Peyer's patch (tissue), 4 donors: Measurements from ENCODE around the gene RALGPS2.

Experiments used
- POLR2A ChIP-seq, 2 donors: fragments of 450-650 bp; IDR thresholded peaks; one replicate each; pipeline ENCODE4 v1.5.1; 2017; ENCODE audit warnings: antibody characterized with exemption in 2 of 2, mild to moderate bottlenecking in 2 of 2, moderate library complexity in 2 of 2
- TF ChIP-seq, protein P1 (sequence below), 6 experiments: fragments of 450-650 bp in 4 of 6; fragments of 200-600 bp in 2 of 6; sonication (generic) in 1 of 6; IDR thresholded peaks; one replicate each; pipeline ENCODE4 v1.5.1; 2017 to 2019; ENCODE audit warnings: antibody characterized with exemption in 6 of 6, mild to moderate bottlenecking in 3 of 6, moderate library complexity in 1 of 6

DNA sequence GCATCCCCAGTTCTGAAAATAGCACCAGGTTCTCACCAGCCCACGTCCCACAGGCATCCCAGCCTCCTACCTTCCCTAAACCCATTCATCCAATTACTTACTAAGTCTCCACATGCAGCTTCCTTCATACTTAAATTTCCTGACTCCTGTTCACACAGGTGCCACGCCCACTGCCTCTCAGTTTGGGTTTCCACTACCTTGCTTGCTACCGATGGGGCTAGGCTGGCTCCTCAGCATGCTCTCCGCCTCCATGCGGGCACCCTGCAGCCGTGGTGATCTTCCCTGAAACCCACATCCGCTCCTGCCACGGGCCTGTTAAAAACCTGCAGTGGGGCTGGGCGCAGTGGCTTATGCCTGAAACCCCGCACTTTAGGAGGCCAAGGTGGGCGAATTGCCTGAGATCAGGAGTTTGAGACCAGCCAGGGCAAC, 216.2 kb downstream of the RALGPS2 start:
- TF ChIP-seq, protein P1, sequence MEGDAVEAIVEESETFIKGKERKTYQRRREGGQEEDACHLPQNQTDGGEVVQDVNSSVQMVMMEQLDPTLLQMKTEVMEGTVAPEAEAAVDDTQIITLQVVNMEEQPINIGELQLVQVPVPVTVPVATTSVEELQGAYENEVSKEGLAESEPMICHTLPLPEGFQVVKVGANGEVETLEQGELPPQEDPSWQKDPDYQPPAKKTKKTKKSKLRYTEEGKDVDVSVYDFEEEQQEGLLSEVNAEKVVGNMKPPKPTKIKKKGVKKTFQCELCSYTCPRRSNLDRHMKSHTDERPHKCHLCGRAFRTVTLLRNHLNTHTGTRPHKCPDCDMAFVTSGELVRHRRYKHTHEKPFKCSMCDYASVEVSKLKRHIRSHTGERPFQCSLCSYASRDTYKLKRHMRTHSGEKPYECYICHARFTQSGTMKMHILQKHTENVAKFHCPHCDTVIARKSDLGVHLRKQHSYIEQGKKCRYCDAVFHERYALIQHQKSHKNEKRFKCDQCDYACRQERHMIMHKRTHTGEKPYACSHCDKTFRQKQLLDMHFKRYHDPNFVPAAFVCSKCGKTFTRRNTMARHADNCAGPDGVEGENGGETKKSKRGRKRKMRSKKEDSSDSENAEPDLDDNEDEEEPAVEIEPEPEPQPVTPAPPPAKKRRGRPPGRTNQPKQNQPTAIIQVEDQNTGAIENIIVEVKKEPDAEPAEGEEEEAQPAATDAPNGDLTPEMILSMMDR (IDR thresholded peaks at IDR 0.05) = no peak
- TF ChIP-seq POLR2A (IDR thresholded peaks at IDR 0.05) = no peak
